Activated CD4-positive, CD25-positive, alpha-beta regulatory T cell treated with anti-CD3 and anti-CD28 coated beads, Interleukin-2, amount 50 U/mL, for 72 hours (primary cell): Measurements from ENCODE around the gene PIGP.
"Not testable (repeated sequence)": the region's sequence is repeated elsewhere in the genome, so short reads cannot be mapped to it uniquely, and the experiment has no call there.

Experiments
- DNase-seq: peaks from one replicate; pipeline ENCODE4 v3.0.0; 2021

The PIGP gene

DNA sequence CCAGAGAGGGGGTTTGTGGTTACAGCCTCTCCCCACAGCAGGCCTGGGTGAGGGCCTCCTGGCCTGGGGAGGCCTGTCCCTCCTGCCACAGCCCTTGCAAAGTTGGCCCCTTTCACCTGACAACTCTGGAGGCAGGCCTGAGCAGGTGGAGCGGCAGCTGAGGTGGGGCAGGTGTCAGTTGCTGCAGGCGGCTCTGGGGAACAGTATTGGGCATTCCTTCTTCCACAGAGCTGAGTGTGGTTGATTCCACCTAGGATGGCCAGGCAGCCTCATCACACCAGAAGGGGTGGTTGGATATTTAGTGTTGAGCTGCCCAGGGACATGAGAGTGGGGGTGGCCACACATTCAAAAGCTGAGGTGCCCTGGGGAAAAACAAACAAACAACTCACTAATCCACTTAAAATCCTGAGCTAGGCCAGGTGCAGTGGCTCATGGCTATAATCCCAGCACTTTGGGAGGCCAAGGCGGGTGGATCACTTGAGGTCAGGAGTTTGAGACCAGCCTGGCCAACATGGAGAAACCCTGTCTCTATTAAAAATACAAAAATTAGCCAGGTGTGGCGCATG lies 31.1 kb downstream of the PIGP start:
- no peak for DNase-seq

DNA sequence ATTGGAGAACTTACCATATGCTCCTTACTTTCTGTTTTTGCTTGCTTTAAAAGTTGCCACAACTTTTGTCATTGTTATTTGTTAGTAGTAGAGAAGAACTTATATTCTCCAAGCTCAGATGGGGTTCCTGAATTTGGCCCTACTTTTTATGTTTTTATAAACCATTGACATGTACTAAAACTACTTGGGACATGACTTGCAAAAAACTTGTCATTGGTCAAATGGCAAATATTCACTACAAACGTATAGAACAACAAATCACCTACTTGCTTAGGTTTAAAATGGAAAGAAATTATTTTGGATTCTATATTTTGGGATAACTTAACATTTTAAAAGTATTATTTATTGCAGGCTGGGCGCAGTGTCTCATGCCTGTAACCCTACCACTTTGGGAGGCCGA lies 32.7 kb downstream of the PIGP start:
- DNase-seq: no peak

- DNase-seq: no peak
Observed at GRCh38 chr21:37039411-37040075, 33.3 kb downstream of the PIGP start.

GRCh38 chr21:37036177-37036576 lies 36.7 kb downstream of the PIGP start:
- no peak for DNase-seq

DNA sequence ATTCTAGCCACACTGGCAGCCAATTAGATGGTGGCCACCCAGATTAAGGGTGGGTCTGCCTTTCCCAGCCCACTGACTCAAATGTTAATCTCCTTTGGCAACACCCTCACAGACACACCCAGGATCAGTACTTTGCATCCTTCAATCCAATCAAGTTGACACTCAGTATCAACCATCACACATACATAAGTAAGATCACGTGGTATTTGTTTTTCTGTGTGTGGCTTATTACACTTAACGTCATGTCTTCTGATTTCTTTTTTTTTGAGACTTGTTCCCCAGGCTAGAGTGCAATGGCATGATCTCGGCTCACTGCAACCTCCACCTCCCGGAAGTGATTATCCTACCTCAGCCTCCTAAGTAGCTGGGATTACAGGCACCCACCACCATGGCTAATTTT lies 38.5 kb downstream of the PIGP start:
- DNase-seq: not testable (repeated sequence)

DNA sequence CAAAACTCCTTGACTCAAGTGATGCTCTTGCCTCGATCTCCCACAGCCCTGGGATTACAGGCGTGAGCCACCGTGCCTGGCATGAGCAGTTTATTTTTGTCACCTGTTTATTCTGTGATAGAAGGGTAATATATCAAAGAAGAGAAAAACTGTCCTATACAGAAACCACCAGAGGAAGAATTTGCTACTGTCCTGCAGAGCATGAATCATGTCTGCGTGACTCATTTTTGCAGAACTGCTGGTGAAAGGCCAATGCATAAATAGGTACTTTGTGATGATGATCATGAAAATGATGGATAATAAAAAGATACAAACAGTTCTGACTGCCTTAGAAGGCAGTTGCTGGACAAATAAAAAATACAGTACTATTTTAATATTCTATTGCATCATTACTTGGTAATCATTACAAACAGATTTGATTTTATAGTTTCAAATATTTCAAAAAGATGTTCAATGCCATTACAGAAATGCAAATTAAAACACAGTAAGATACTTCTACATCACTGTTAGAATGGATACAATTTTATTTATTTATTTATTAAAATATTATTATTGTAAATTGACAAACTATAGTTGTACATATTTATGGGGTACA lies 39.9 kb downstream of the PIGP start:
- DNase-seq: no peak

- no peak for DNase-seq
Observed at GRCh38 chr21:37032293-37032692, 40.6 kb downstream of the PIGP start.

GRCh38 chr21:37030864-37031263 lies 42.0 kb downstream of the PIGP start:
- no peak for DNase-seq

- no peak for DNase-seq
Observed at GRCh38 chr21:37028570-37028969, 44.3 kb downstream of the PIGP start.

DNA sequence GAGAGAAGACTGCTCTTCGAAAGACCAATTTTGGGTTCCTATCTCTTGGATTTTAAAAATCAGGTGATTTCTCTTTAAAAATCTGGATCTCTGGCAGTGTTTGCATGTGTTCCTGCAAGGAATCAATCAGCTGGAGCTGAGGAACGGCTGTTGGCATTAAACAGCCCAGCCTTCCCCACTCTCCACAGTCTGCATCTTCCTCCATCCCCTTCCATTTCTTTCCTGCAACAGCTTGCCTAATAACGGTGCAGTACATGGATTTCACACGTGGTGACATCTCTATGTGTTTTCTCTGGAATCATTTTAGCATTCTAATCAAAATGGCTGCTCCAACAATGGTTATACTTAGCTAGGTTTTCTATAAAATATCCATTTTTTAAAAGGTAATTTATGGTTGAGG lies 46.4 kb downstream of the PIGP start:
- DNase-seq: no peak

GRCh38 chr21:37017951-37018679 lies 54.8 kb downstream of the PIGP start:
- no peak for DNase-seq
